Stimulated activated CD8-positive, alpha-beta memory T cell treated with anti-CD3 and anti-CD28 coated beads, Interleukin-4, amount 100 ng/mL, for 24 hours (primary cell): Measurements from ENCODE around the gene RIPK4.
"Not testable (repeated sequence)": the region's sequence is repeated elsewhere in the genome, so short reads cannot be mapped to it uniquely, and the experiment has no call there.

Experiments used
- DNase-seq: peaks from one replicate; pipeline ENCODE4 v3.0.0-alpha.2; 2020; ENCODE audit warnings: low read depth

The RIPK4 gene

GRCh38 chr21:41737651-41738324 is 29.1 kb downstream of the RIPK4 start:
- DNase-seq = no peak

GRCh38 chr21:41736423-41736822 is 30.4 kb downstream of the RIPK4 start:
- no peak for DNase-seq

- no peak for DNase-seq
Observed at GRCh38 chr21:41733951-41734689, 32.7 kb downstream of the RIPK4 start.

- DNase-seq = no peak
Observed at GRCh38 chr21:41731081-41731480, 35.8 kb downstream of the RIPK4 start.

- DNase-seq = no peak
Observed at GRCh38 chr21:41730367-41730765, 36.5 kb downstream of the RIPK4 start.

- no peak for DNase-seq
Observed at GRCh38 chr21:41729701-41730366, 37.0 kb downstream of the RIPK4 start.

- DNase-seq = no peak
Observed at GRCh38 chr21:41727784-41728763, 38.8 kb downstream of the RIPK4 start.

GRCh38 chr21:41726970-41727783 is 39.7 kb downstream of the RIPK4 start:
- DNase-seq = no peak

- no peak for DNase-seq
Observed at GRCh38 chr21:41726630-41726969, 40.3 kb downstream of the RIPK4 start.

- DNase-seq = no peak
Observed at GRCh38 chr21:41726058-41726558, 40.7 kb downstream of the RIPK4 start.

- DNase-seq = no peak
Observed at GRCh38 chr21:41725421-41726031, 41.3 kb downstream of the RIPK4 start.

- not testable (repeated sequence) for DNase-seq
Observed at GRCh38 chr21:41723835-41724234, 43.0 kb downstream of the RIPK4 start.

GRCh38 chr21:41722052-41723018 is 44.5 kb downstream of the RIPK4 start:
- no peak for DNase-seq

GRCh38 chr21:41720250-41720649 is 46.6 kb downstream of the RIPK4 start:
- DNase-seq = no peak

- DNase-seq = no peak
Observed at GRCh38 chr21:41719691-41720090, 47.2 kb downstream of the RIPK4 start.

- no peak for DNase-seq
Observed at GRCh38 chr21:41717573-41718330, 49.1 kb downstream of the RIPK4 start.

- no peak for DNase-seq
Observed at GRCh38 chr21:41716751-41717150, 50.1 kb downstream of the RIPK4 start.

GRCh38 chr21:41715649-41716281 is 51.1 kb downstream of the RIPK4 start:
- no peak for DNase-seq
